Caco-2 (cell line): ENCODE data around the gene MGMT. TPM values are rescaled to one million over a fixed set of nuclear protein-coding genes. Genes with fewer than 3 reads are reported as not detected.

Experiments
- BruUV-seq: library from RNA; stranded (reverse); fragments of 400-500 nt; replicated peaks from 2 replicates; lab custom pipeline; 2021; lab: Mats Ljungman, UMichigan
- CTCF ChIA-PET: fragments of 300-600 bp; sonication (Branson Sonifier 250); formaldehyde crosslinking; loops from one replicate; lab custom pipeline; 2022; ENCODE audit warnings: antibody characterized with exemption; lab: Charles Lee
- POLR2A ChIA-PET: fragments of 300-600 bp; sonication (Branson Sonifier 250); formaldehyde crosslinking; loops from one replicate; lab custom pipeline; 2022; ENCODE audit warnings: antibody characterized with exemption; lab: Charles Lee
- DNase-seq, 2 experiments: peaks; one replicate each; pipeline versions ENCODE4 v3.0.0 to v3.0.0-alpha.2; 2020 to 2022
- H3K27me3 ChIP-seq: replicated peaks from 2 replicates; pipeline ENCODE4 v1.6.0; 2011; ENCODE audit warnings: low read length; ENCODE audit not compliant: control insufficient read depth, insufficient read depth
- H3K36me3 ChIP-seq: 2 replicates; pipeline ENCODE4 v1.5.1; 2011; ENCODE audit warnings: low read length; ENCODE audit not compliant: control insufficient read depth, insufficient read depth
- H3K4me1 ChIP-seq: fragments of 250-450 bp; sonication (Bioruptor Pico); 2 replicates; pipeline ENCODE4 v1.5.1; 2020; ENCODE audit warnings: mild to moderate bottlenecking
- H3K4me3 ChIP-seq: 2 replicates; pipeline ENCODE4 v1.5.1; 2011; ENCODE audit warnings: low read depth, mild to moderate bottlenecking, control low read depth, low read length
- H3K9me3 ChIP-seq: fragments of 250-450 bp; sonication (Bioruptor Pico); 2 replicates; pipeline ENCODE4 v1.5.1; 2020; ENCODE audit warnings: mild to moderate bottlenecking, moderate library complexity
- H3K27ac Mint-ChIP-seq: one replicate; pipeline ENCODE4 v1.8.0; 2022; ENCODE audit warnings: mixed read lengths; ENCODE audit not compliant: unreplicated experiment
- H3K27me3 Mint-ChIP-seq: one replicate; pipeline ENCODE4 v1.8.0; 2022; ENCODE audit warnings: mixed read lengths; ENCODE audit not compliant: insufficient read depth, unreplicated experiment
- H3K36me3 Mint-ChIP-seq: one replicate; pipeline ENCODE4 v1.8.0; 2022; ENCODE audit warnings: mild to moderate bottlenecking, mixed read lengths; ENCODE audit not compliant: insufficient read depth, unreplicated experiment
- H3K4me1 Mint-ChIP-seq: one replicate; pipeline ENCODE4 v1.8.0; 2022; ENCODE audit warnings: low read depth, mixed read lengths; ENCODE audit not compliant: unreplicated experiment
- H3K4me3 Mint-ChIP-seq: one replicate; pipeline ENCODE4 v1.8.0; 2022; ENCODE audit warnings: mild to moderate bottlenecking, moderate library complexity, mixed read lengths; ENCODE audit not compliant: unreplicated experiment
- H3K9me3 Mint-ChIP-seq: one replicate; pipeline ENCODE4 v1.8.0; 2022; ENCODE audit warnings: mixed read lengths; ENCODE audit not compliant: unreplicated experiment
- intact Hi-C: fragments of 100-400 bp; cut with micrococcal nuclease; formaldehyde crosslinking; loops from one replicate; pipeline ENCODE4 v1.10.0; 2022; ENCODE audit not compliant: unreplicated experiment
- total RNA-seq: library from RNA; stranded (reverse); gene quantifications from 2 replicates; pipeline ENCODE4 v1.2.3, GENCODE V29; 2022
- TF ChIP-seq, protein P1 (sequence below), 2 experiments: fragments of 200-600 bp in 1 of 2; IDR thresholded peaks; 1 replicate in 1 of 2; 2 replicates in 1 of 2; pipeline versions ENCODE4 v1.5.1 to v1.8.0; 2011 to 2022; ENCODE audit warnings: antibody characterized with exemption in 1 of 2, control low read depth in 1 of 2, inconsistent platforms in 1 of 2, low read depth in 1 of 2, low read length in 1 of 2, mild to moderate bottlenecking in 1 of 2, moderate library complexity in 1 of 2; ENCODE audit not compliant: insufficient read depth in 1 of 2, severe bottlenecking in 1 of 2, unreplicated experiment in 1 of 2

MGMT gene
- total RNA-seq, 1 experiment from 2014 or later: 57.0 TPM

GRCh38 chr10:129609551-129609950 is 142.5 kb downstream of the MGMT start:
- DNase-seq: no peak
- ChIA-PET POLR2A (no interaction called here), CTCF (no interaction called here)
- H3K4me1 Mint-ChIP-seq: peaks cover 8% of the 10 kb centered on the region
- H3K4me1 ChIP-seq: peaks cover 20% of the 10 kb centered on the region
- no peaks in the 10 kb centered on the region for H3K27me3 ChIP-seq
- H3K27ac Mint-ChIP-seq: peak overlapping the region; percentile 0
- intact Hi-C loops: no loop called here
- TF ChIP-seq, protein P1, sequence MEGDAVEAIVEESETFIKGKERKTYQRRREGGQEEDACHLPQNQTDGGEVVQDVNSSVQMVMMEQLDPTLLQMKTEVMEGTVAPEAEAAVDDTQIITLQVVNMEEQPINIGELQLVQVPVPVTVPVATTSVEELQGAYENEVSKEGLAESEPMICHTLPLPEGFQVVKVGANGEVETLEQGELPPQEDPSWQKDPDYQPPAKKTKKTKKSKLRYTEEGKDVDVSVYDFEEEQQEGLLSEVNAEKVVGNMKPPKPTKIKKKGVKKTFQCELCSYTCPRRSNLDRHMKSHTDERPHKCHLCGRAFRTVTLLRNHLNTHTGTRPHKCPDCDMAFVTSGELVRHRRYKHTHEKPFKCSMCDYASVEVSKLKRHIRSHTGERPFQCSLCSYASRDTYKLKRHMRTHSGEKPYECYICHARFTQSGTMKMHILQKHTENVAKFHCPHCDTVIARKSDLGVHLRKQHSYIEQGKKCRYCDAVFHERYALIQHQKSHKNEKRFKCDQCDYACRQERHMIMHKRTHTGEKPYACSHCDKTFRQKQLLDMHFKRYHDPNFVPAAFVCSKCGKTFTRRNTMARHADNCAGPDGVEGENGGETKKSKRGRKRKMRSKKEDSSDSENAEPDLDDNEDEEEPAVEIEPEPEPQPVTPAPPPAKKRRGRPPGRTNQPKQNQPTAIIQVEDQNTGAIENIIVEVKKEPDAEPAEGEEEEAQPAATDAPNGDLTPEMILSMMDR (IDR thresholded peaks at IDR 0.05; ENCODE audit: insufficient read depth in 1 of 2, low read depth in 1 of 2, low read length in 1 of 2, severe bottlenecking in 1 of 2, unreplicated experiment in 1 of 2): no peak
- H3K27me3 Mint-ChIP-seq: no peaks in the 10 kb centered on the region
- no peaks in the 10 kb centered on the region for H3K9me3 Mint-ChIP-seq
- no peak overlapping the region for H3K4me3 Mint-ChIP-seq
- H3K9me3 ChIP-seq: no peaks in the 10 kb centered on the region
- H3K36me3 ChIP-seq: no peaks in the 10 kb centered on the region; the same call in 1 of the 2 replicates
- H3K36me3 Mint-ChIP-seq: peaks cover 16% of the 10 kb centered on the region
- no TSS peak for BruUV-seq
- H3K4me3 ChIP-seq: no peak overlapping the region

DNA sequence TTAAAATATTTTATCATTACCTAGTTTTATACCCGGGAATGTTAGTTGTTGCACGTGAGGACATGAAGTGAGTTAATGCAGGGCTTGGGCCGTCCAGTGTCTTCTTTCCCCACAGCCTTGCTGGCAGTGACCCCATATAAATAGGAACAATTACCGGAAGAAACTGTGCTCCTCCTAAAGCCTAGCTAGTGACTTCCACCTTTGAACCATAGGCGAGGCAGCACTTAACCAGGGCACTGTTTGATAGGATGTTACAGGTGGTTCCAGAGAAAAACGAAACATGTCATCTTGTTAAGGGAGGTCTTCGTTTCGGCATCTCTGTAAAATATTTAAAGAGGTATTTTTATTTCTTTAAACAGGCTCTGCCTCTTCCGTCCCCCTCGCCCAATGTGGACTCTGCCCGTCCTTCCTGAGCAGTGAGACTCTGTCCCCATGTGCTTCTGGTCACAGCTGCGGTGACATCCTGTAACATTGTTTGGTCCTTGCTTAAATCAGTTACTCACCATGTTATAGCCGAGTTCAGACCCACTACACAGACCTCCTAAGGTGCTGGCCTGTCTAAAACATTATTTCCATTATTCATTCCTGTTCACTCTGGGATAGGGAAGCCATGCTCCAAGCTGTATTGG is 145.6 kb downstream of the MGMT start:
- intact Hi-C loops: no loop called here
- DNase-seq: no peak
- peaks cover 17% of the 10 kb centered on the region for H3K36me3 Mint-ChIP-seq
- H3K27me3 Mint-ChIP-seq: no peaks in the 10 kb centered on the region
- H3K4me1 ChIP-seq: peaks cover 20% of the 10 kb centered on the region
- peaks cover 8% of the 10 kb centered on the region for H3K4me1 Mint-ChIP-seq
- no peak overlapping the region for H3K27ac Mint-ChIP-seq
- no peaks in the 10 kb centered on the region for H3K9me3 Mint-ChIP-seq
- no peaks in the 10 kb centered on the region; the same call in 1 of the 2 replicates for H3K36me3 ChIP-seq
- BruUV-seq: no TSS peak
- ChIA-PET POLR2A (no interaction called here), CTCF (no interaction called here)
- no peaks in the 10 kb centered on the region for H3K9me3 ChIP-seq
- no peak overlapping the region for H3K4me3 Mint-ChIP-seq
- H3K27me3 ChIP-seq: no peaks in the 10 kb centered on the region
- no peak overlapping the region for H3K4me3 ChIP-seq
- TF ChIP-seq, protein P1 (IDR thresholded peaks at IDR 0.05; ENCODE audit: insufficient read depth in 1 of 2, low read depth in 1 of 2, low read length in 1 of 2, severe bottlenecking in 1 of 2, unreplicated experiment in 1 of 2): no peak

DNA sequence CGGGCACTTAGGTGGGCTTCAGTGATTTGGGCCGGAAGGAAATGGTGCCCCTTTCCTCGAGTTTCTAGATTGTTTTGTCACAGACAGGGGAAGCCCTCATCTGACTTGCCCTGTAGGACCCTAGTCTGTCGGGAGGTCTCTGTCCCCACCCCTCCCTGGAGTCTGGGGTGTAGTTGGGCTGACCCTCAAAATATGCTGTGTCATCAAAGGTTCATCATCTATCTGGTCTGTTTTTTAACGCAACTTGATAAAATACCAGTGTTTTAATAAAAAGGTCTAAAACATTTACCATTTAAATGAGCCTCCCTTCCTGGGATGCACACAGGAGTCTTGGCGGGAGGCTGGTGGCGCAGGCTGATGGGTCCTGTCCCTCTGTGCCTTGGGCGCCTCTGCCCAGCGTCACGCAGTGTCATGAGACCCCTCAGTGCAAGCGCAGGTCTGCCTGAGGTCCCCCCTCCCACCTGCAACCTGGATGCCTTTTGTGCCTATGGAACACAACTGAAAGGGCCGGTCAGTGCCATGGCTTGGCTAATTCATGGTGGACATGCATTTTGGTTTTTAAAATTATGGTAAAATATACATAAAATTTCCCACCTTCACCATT is 146.4 kb downstream of the MGMT start:
- Histone ChIP-seq H3K4me1 (peaks cover 20% of the 10 kb centered on the region), H3K27me3 (no peaks in the 10 kb centered on the region), H3K9me3 (no peaks in the 10 kb centered on the region), H3K4me3 (no peak overlapping the region), H3K36me3 (no peaks in the 10 kb centered on the region; the same call in 1 of the 2 replicates)
- DNase-seq: no peak
- ChIA-PET POLR2A (no interaction called here), CTCF (no interaction called here)
- no TSS peak for BruUV-seq
- TF ChIP-seq, protein P1 (IDR thresholded peaks at IDR 0.05; ENCODE audit: insufficient read depth in 1 of 2, low read depth in 1 of 2, low read length in 1 of 2, severe bottlenecking in 1 of 2, unreplicated experiment in 1 of 2): no peak
- Mint-ChIP-seq H3K9me3 (no peaks in the 10 kb centered on the region), H3K4me3 (no peak overlapping the region), H3K4me1 (peaks cover 8% of the 10 kb centered on the region), H3K27me3 (no peaks in the 10 kb centered on the region), H3K36me3 (peaks cover 17% of the 10 kb centered on the region), H3K27ac (no peak overlapping the region)
- intact Hi-C loops: no loop called here
